Lower lobe of right lung (tissue), 2 donors: ENCODE results near the gene SRPRA. TPM values are rescaled to one million over a fixed set of nuclear protein-coding genes. Genes with fewer than 3 reads are reported as not detected.

Source experiments
- ATAC-seq, 2 donors: fragments of 200-7000 bp; cut with Tn5 transposase; one replicate each; pipeline ENCODE4 v1.9.1; 2020 to 2022; ENCODE audit warnings: mild to moderate bottlenecking in 2 of 2, moderate library complexity in 2 of 2
- DNase-seq: peaks from one replicate; pipeline ENCODE4 v3.0.0-alpha.2; 2020
- H3K27ac ChIP-seq: fragments of 200-600 bp; one replicate; pipeline ENCODE4 v1.8.0; 2022
- H3K27me3 ChIP-seq: fragments of 200-600 bp; one replicate; pipeline ENCODE4 v1.8.0; 2022; ENCODE audit warnings: low read depth
- H3K36me3 ChIP-seq: fragments of 200-600 bp; one replicate; pipeline ENCODE4 v1.8.0; 2022; ENCODE audit warnings: mild to moderate bottlenecking
- H3K4me1 ChIP-seq: fragments of 200-600 bp; one replicate; pipeline ENCODE4 v1.8.0; 2022
- H3K4me3 ChIP-seq: fragments of 200-600 bp; one replicate; pipeline ENCODE4 v1.8.0; 2022; ENCODE audit warnings: mild to moderate bottlenecking
- H3K9me3 ChIP-seq: fragments of 200-600 bp; one replicate; pipeline ENCODE4 v1.8.0; 2022
- intact Hi-C: fragments of 100-400 bp; cut with DNase I; formaldehyde crosslinking; loops from one replicate; pipeline ENCODE4 v1.11.0; 2022
- total RNA-seq: library from RNA; stranded (reverse); fragmentation: NEBNext Ultra II Directional; extraction: Animal tissue kit (Norgen Biotek cat#: 25700); gene quantifications from one replicate; pipeline ENCODE4 v1.2.1, GENCODE V29; 2021
- TF ChIP-seq, protein P1 (sequence below): fragments of 200-600 bp; IDR thresholded peaks from one replicate; pipeline ENCODE4 v1.8.0; 2022; ENCODE audit warnings: antibody characterized with exemption, mild to moderate bottlenecking
- donor health status: DM: no; HTN: yes; CAD: no; lungs with severe emphysema.

Gene SRPRA
- total RNA-seq, 1 donor from 2014 or later, result 108 TPM

DNA sequence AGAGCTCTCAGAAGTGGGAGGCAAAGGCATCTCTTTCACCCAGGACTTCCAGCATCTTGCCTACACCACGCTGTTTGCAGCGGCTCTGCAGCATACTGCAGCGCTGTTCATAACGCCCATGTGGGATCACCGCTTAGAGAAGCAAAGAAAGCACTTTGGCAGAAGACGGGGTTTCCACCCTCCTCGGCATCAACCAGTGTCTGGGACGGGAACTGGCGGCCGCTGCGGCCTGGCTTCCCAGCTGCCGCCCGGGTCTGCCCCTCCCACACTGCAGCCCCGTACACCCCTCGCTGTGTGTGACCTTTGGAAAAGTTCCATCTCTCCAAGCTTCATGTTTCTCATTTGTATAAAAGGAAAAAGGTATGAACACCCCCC lies 13.7 kb upstream of the SRPRA start:
- H3K27me3 ChIP-seq, result no peaks in the 10 kb centered on the region
- ATAC-seq, result peak; percentile 56 to 65
- no peak for DNase-seq
- intact Hi-C loops, result no loop called here
- TF ChIP-seq, protein P1, sequence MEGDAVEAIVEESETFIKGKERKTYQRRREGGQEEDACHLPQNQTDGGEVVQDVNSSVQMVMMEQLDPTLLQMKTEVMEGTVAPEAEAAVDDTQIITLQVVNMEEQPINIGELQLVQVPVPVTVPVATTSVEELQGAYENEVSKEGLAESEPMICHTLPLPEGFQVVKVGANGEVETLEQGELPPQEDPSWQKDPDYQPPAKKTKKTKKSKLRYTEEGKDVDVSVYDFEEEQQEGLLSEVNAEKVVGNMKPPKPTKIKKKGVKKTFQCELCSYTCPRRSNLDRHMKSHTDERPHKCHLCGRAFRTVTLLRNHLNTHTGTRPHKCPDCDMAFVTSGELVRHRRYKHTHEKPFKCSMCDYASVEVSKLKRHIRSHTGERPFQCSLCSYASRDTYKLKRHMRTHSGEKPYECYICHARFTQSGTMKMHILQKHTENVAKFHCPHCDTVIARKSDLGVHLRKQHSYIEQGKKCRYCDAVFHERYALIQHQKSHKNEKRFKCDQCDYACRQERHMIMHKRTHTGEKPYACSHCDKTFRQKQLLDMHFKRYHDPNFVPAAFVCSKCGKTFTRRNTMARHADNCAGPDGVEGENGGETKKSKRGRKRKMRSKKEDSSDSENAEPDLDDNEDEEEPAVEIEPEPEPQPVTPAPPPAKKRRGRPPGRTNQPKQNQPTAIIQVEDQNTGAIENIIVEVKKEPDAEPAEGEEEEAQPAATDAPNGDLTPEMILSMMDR, result no peak
- H3K4me1 ChIP-seq, result peaks cover 48% of the 10 kb centered on the region
- H3K27ac ChIP-seq, result peak overlapping the region; percentile 94
- peak overlapping the region; percentile 83 for H3K4me3 ChIP-seq
- H3K9me3 ChIP-seq, result no peaks in the 10 kb centered on the region
- peaks cover 9% of the 10 kb centered on the region for H3K36me3 ChIP-seq

DNA sequence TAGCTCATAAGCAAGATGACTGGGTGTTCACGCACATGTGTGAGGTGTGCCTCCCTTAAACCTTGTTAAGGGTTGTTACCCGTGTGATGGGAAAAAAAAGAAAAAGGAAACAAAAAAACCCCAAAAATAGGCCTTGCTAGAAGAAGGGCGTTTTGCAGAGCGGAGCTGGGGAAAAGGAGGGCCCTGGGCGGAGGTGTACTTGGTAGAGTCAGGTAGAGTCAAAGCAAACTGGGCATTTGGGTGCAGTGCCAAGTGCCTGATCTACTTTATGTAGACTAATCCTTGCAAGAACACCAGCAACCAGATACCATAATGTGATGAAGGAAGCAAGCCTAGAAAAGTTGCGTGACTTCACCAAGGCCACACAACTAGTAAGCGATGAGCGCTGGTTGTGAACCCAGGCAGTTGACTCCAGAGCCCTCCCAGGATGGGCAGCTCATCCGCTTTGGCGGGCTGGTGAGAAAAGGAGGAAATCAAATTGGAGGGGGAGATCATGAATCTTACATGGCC lies 13.0 kb upstream of the SRPRA start:
- H3K27me3 ChIP-seq, result no peaks in the 10 kb centered on the region
- no peak for ATAC-seq
- no peaks in the 10 kb centered on the region for H3K9me3 ChIP-seq
- intact Hi-C loops, result no loop called here
- peak overlapping the region; percentile 94 for H3K27ac ChIP-seq
- H3K4me1 ChIP-seq, result peaks cover 48% of the 10 kb centered on the region
- no peak for DNase-seq
- peak overlapping the region; percentile 83 for H3K4me3 ChIP-seq
- TF ChIP-seq, protein P1, result no peak
- peaks cover 15% of the 10 kb centered on the region for H3K36me3 ChIP-seq

DNA sequence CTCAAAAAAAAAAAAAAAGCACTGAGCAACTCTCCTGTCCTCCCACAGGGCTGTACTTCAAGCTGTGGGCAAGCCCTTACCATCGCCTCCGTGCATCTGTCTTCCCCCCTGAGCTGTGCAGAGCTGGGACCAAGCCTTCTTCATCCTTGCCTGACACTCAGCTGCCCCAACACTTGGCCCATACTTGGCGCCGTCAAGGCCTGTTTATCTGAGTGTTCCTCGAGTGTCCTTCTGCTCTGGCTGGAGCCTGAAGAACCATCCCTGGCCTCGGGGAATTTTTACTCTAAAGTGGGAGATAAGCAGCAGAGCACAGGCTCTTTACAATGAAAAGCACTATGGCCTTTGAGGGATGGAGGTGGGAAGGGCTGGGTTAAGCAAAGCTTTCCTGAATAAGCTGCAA lies 12.6 kb upstream of the SRPRA start:
- Histone ChIP-seq H3K4me1 (peaks cover 48% of the 10 kb centered on the region), H3K27ac (peak overlapping the region; percentile 5), H3K27me3 (no peaks in the 10 kb centered on the region), H3K4me3 (no peak overlapping the region), H3K9me3 (no peaks in the 10 kb centered on the region), H3K36me3 (peaks cover 20% of the 10 kb centered on the region)
- TF ChIP-seq, protein P1, result no peak
- intact Hi-C loops, result no loop called here
- DNase-seq, result peak; percentile 70
- ATAC-seq, result peak; percentile 66 to 74

DNA sequence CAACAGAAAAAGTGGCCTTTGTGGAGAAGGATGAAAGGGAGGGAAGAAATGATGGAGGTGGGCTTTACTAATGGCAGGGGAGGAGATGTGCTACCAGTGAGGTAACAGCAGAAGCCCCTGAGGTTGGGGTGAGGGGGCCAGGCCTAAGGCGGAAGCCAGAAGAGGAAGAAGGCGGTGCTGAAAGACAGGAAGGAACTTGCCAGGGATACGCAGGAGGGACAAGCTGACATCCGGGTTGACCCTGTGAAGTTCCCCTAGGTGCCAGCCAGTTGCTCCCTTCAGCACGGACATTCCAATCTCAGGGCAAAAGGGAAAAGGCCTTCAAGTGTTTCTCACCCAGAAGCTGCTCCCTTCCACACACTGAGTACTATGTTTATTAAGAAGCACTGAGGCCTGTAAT lies 11.9 kb upstream of the SRPRA start:
- Histone ChIP-seq H3K4me3 (no peak overlapping the region), H3K9me3 (no peaks in the 10 kb centered on the region), H3K27me3 (no peaks in the 10 kb centered on the region), H3K27ac (peak overlapping the region; percentile 5), H3K36me3 (peaks cover 26% of the 10 kb centered on the region), H3K4me1 (peaks cover 48% of the 10 kb centered on the region)
- no peak for DNase-seq
- ATAC-seq, result peak in 1 of 2 donors; percentile 14
- intact Hi-C loops, result no loop called here
- TF ChIP-seq, protein P1, result no peak

DNA sequence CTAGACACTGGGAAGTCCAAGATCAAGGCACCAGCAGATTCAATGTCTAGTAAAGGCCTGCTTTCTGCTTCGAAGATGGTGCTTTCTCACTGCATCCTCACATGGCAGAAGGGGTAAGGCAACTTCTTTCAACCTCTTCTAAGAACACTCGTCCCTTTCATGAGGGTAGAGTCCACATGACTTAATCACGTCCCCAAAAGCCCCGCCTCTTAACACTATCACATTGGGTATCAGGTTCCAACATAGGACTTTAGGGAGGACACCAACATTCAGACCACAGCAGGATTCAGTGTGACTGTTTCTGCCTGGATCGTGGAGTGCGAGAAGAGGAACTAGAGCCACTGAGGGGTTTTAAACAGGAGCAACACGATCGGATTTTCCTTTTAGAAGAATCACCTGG lies 10.5 kb upstream of the SRPRA start:
- Histone ChIP-seq H3K4me1 (peaks cover 35% of the 10 kb centered on the region), H3K4me3 (no peak overlapping the region), H3K27me3 (no peaks in the 10 kb centered on the region), H3K36me3 (peaks cover 40% of the 10 kb centered on the region), H3K9me3 (no peaks in the 10 kb centered on the region), H3K27ac (no peak overlapping the region)
- ATAC-seq (no peak), DNase-seq (no peak)
- intact Hi-C loops, result no loop called here
- TF ChIP-seq, protein P1, result no peak
